ENCODE results near the gene DCAF15.

- TF ChIP-seq, protein P1, sequence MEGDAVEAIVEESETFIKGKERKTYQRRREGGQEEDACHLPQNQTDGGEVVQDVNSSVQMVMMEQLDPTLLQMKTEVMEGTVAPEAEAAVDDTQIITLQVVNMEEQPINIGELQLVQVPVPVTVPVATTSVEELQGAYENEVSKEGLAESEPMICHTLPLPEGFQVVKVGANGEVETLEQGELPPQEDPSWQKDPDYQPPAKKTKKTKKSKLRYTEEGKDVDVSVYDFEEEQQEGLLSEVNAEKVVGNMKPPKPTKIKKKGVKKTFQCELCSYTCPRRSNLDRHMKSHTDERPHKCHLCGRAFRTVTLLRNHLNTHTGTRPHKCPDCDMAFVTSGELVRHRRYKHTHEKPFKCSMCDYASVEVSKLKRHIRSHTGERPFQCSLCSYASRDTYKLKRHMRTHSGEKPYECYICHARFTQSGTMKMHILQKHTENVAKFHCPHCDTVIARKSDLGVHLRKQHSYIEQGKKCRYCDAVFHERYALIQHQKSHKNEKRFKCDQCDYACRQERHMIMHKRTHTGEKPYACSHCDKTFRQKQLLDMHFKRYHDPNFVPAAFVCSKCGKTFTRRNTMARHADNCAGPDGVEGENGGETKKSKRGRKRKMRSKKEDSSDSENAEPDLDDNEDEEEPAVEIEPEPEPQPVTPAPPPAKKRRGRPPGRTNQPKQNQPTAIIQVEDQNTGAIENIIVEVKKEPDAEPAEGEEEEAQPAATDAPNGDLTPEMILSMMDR (IDR thresholded peaks at IDR 0.05) = no peak
- TF ChIP-seq POLR2A (IDR thresholded peaks at IDR 0.05) = no peak
Observed at GRCh38 chr19:13974073-13974472, 21.8 kb downstream of the DCAF15 start.
